ENCODE measurements around the gene SGIP1.

- TF ChIP-seq CTCF (IDR thresholded peaks at IDR 0.05) (no peak), POLR2A (IDR thresholded peaks at IDR 0.05) (no peak)
Measured at GRCh38 chr1:66607458-66607857, 73.5 kb downstream of the SGIP1 start.
